HL-60/S4 treated with phorbol 12-myristate 13-acetate at 8.2 ng/mL for 4 days and 3 days (cell line): ENCODE measurements around the gene MXRA7.
"Not testable (repeated sequence)": the region's sequence is repeated elsewhere in the genome, so short reads cannot be mapped to it uniquely, and the experiment has no call there.

Experiments used
- in situ Hi-C: fragments of 300-500 bp; cut with MboI; formaldehyde crosslinking; loops from 2 replicates; pipeline ENCODE4 v1.15.0; 2022; ENCODE audit warnings: low sequenced_read_pairs

The MXRA7 gene

GRCh38 chr17:76645481-76645880 is 65.3 kb downstream of the MXRA7 start:
- in situ Hi-C loops, result no loop called here

- in situ Hi-C loops, result no loop called here
Observed at GRCh38 chr17:76644995-76645394, 65.8 kb downstream of the MXRA7 start.

- in situ Hi-C loops, result no loop called here
Observed at GRCh38 chr17:76643553-76644148, 67.1 kb downstream of the MXRA7 start, which contains the start of gene ST6GALNAC1. Gene ST6GALNAC1, minus strand, starts transcription at chr17:76643757. Its CDS starts 119 bp downstream, at chr17:76643638.

GRCh38 chr17:76642994-76643393 is 67.8 kb downstream of the MXRA7 start:
- in situ Hi-C loops, result no loop called here

- in situ Hi-C loops, result no loop called here
Observed at GRCh38 chr17:76642032-76642561, 68.7 kb downstream of the MXRA7 start.

GRCh38 chr17:76641501-76641900 is 69.3 kb downstream of the MXRA7 start:
- in situ Hi-C loops, result no loop called here

- in situ Hi-C loops, result no loop called here
Observed at GRCh38 chr17:76640550-76641380, 70.0 kb downstream of the MXRA7 start.

- in situ Hi-C loops, result no loop called here
Observed at GRCh38 chr17:76638263-76638662, 72.5 kb downstream of the MXRA7 start.

GRCh38 chr17:76636486-76637206 is 74.1 kb downstream of the MXRA7 start:
- in situ Hi-C loops, result not testable (repeated sequence)

- in situ Hi-C loops, result no loop called here
Observed at GRCh38 chr17:76635659-76636360, 75.0 kb downstream of the MXRA7 start.

- in situ Hi-C loops, result no loop called here
Observed at GRCh38 chr17:76635039-76635438, 75.7 kb downstream of the MXRA7 start.

- in situ Hi-C loops, result no loop called here
Observed at GRCh38 chr17:76633628-76634328, 77.0 kb downstream of the MXRA7 start.

GRCh38 chr17:76631821-76632565 is 78.8 kb downstream of the MXRA7 start:
- in situ Hi-C loops, result no loop called here

- in situ Hi-C loops, result no loop called here
Observed at GRCh38 chr17:76630151-76630550, 80.6 kb downstream of the MXRA7 start.
